GM12892 (cell line): ENCODE measurements around the gene TOR1B.
"Not testable (repeated sequence)": the region's sequence is repeated elsewhere in the genome, so short reads cannot be mapped to it uniquely, and the experiment has no call there.

Experiments
- POLR2A ChIP-seq: IDR thresholded peaks from 2 replicates; pipeline ENCODE4 v1.6.1; 2011; ENCODE audit warnings: low read depth, low read length, control low read depth
- POLR2AphosphoS5 ChIP-seq: IDR thresholded peaks from 2 replicates; pipeline ENCODE4 v1.6.1; 2011; ENCODE audit warnings: low read depth, low read length, control low read depth

DNA sequence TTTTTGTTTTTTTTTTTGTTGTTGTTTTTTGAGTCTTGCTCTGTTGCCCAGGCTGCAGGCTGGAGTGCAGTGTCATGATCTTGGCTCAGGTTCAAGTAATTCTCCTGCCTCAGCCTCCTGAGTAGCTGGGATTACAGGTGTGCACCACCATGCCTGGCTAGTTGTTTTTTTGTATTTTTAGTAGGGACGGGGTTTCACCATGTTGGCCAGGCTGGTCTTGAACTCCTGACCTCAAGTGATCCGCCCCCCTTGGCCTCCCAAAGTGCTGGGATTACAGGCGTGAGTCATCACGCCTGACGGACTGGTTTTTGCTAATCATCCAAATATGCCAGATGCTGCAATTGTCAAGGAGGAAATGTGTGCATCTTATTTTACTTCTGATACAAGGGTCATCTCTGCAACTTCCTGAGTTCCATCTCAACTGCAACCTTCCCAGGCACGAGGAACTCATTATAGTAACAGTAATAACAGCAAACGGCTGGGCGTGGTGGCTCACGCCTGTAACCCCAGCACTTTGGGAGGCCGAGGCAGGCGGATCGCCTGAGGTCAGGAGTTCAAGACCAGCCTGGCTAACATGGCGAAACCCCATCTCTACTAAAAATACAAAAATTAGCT is 40.5 kb upstream of the TOR1B start:
- not testable (repeated sequence) for TF ChIP-seq POLR2AphosphoS5, POLR2A
